ENCODE measurements around the gene CTPS1. TPM values are rescaled to one million over a fixed set of nuclear protein-coding genes. Genes with fewer than 3 reads are reported as not detected.

Gene CTPS1
- polyA plus RNA-seq, 1 donor from 2014 or later = 17.8 TPM

DNA sequence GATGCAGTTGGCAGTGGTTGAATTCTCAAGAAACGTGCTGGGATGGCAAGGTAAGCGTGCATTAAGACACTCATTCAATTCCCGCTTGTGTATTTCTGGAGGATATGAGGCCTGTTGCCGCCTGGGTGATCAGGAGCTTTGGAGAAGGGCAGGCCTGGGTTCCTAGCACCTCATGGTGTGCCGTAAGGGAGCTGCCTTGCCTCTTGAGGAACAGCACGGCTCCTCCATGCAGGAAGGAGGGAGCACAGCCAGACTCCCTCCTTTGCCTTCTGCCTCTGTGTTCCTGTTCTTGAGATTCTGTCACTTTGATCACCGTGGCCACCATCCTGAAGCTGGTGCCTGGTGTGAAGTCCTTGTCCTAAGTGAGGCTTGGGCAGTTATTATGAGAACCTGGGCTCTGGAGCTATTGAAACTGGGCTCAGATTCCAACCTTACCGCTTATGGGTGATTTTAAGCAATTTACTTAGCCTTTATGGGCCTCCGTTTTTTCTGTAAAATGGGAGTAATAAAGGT lies 23.7 kb downstream of the CTPS1 start:
- peaks cover 10% of the 10 kb centered on the region for H3K36me3 Mint-ChIP-seq
- no peak overlapping the region for H3K27ac Mint-ChIP-seq
- H3K27me3 Mint-ChIP-seq = no peaks in the 10 kb centered on the region
- H3K4me1 Mint-ChIP-seq = peaks cover 9 to 18% (median 9%) of the 10 kb centered on the region in 3 donors
- peak overlapping the region in 1 of 4 donors; percentile 70 for H3K4me3 Mint-ChIP-seq
- no peaks in the 10 kb centered on the region for H3K9me3 Mint-ChIP-seq

DNA sequence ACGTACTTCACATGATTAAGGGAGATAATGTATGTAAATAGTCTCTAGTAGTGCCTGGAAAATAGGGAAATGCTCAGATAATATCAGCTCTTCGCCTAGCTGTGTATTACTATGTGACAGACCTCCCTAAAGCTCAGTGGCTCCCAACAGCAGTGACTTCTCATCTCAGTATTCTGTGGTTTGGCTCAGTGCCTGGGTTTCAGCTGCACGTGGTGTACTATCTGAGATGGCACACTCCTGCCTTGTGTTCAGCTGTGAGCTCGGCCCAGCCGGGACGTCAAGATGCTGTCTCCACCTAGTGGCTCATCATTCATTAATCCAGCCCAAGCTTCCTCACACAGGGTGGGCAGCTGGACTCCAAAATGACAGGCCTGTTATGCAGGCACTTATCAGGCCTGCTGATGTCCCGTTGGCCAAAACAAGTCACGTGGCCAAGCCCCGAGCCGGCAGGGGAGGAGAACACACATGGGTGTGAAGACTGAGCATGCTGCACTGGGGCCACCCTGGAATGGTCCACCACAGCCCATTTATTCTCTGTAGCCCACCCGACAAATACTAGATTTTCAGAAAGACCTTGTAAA lies 24.2 kb downstream of the CTPS1 start:
- Mint-ChIP-seq H3K4me1 (peaks cover 9 to 18% (median 9%) of the 10 kb centered on the region in 3 donors), H3K36me3 (peaks cover 12% of the 10 kb centered on the region), H3K4me3 (peak overlapping the region in 1 of 4 donors; percentile 70), H3K27me3 (no peaks in the 10 kb centered on the region), H3K27ac (peak overlapping the region in 1 of 3 donors; percentile 48), H3K9me3 (no peaks in the 10 kb centered on the region)

GRCh38 chr1:41005876-41006275 lies 26.4 kb downstream of the CTPS1 start:
- Mint-ChIP-seq H3K9me3 (no peaks in the 10 kb centered on the region), H3K27ac (peak overlapping the region in 1 of 3 donors; percentile 86), H3K36me3 (peaks cover 9% of the 10 kb centered on the region)

DNA sequence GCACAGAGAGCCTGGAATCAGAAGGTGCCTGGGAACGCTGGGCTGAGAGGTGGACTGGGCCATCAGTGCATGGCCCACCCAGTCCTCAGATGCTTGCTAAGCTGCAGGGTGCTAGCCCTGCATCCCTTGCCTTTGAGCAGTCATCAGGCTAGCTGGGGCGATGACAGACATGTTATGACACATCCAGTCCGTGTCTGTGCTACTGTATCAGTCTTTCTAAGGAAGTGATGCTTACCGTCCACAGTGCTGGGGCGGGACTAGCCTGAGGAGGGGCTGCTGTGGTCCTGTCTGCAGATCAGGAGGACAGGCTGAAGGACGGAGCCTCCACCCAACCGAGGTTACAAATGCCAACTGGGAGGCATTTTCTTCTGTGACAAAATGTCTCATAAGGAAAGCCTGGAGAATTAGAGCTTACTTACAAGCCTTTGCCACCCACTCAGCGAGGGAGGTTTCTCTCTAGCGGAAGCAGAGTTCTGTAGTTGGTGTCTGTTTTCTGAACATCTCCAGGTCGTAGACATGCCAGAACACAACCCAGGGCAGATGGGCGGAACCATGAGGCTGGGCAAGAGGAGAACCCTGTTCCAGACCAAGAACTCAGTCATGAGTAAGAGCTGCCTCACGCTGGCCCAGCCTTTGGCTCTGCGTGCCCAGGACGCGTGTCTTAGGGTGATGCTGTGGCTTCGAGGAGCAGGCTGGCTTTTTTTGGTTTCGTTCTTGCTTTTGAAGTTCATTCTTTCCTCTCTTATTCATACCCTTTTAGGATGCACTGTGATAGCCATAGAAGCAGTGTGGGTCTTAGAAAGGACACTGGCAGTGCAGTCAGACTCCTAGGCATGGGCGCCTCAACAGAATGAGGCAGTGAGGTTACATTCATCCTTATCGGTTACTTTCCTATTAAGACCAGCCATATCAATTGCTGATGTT lies 27.7 kb downstream of the CTPS1 start:
- Mint-ChIP-seq H3K27me3 (no peaks in the 10 kb centered on the region), H3K36me3 (peaks cover 8% of the 10 kb centered on the region), H3K9me3 (no peaks in the 10 kb centered on the region), H3K27ac (peak overlapping the region in 1 of 3 donors; percentile 13), H3K4me1 (peaks cover 6 to 16% (median 9%) of the 10 kb centered on the region in 3 donors), H3K4me3 (no peak overlapping the region)

More at GRCh38 chr1:41005876-41006275, 26.4 kb downstream of the CTPS1 start:
- peaks cover 6 to 18% (median 9%) of the 10 kb centered on the region in 3 donors for H3K4me1 Mint-ChIP-seq
- no peak overlapping the region for H3K4me3 Mint-ChIP-seq
- no peaks in the 10 kb centered on the region for H3K27me3 Mint-ChIP-seq

DNA sequence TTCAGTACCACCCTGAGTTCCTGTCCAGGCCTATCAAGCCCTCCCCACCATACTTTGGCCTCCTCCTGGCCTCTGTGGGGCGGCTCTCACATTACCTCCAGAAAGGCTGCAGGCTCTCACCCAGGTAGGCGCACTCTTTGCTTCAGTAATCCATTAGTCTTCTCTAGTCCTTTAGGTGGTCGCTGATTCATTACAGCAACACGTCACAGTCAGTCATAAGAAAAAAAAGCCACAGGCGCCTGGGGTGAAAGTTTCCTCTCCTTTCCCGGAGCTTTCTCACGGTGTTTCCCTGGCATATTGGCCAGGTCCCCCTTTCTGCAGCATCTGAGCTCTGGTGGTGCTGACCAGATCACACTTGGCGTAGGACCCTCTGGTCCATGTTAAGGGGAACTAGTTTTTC lies 30.0 kb downstream of the CTPS1 start:
- Mint-ChIP-seq H3K36me3 (peaks cover 8% of the 10 kb centered on the region), H3K4me3 (no peak overlapping the region), H3K27ac (peak overlapping the region in 1 of 3 donors; percentile 34), H3K27me3 (no peaks in the 10 kb centered on the region), H3K4me1 (peaks cover 0 to 2% (median 2%) of the 10 kb centered on the region in 3 donors), H3K9me3 (no peaks in the 10 kb centered on the region)

GRCh38 chr1:41010345-41010744 lies 30.8 kb downstream of the CTPS1 start:
- Mint-ChIP-seq H3K36me3 (peaks cover 8% of the 10 kb centered on the region), H3K4me1 (peaks cover 4 to 7% (median 7%) of the 10 kb centered on the region in 3 donors), H3K27ac (no peak overlapping the region), H3K27me3 (no peaks in the 10 kb centered on the region), H3K4me3 (no peak overlapping the region), H3K9me3 (no peaks in the 10 kb centered on the region)

GRCh38 chr1:41013024-41013423 lies 33.5 kb downstream of the CTPS1 start:
- Mint-ChIP-seq H3K4me3 (no peak overlapping the region), H3K9me3 (no peaks in the 10 kb centered on the region), H3K27ac (no peak overlapping the region), H3K36me3 (peaks cover 8% of the 10 kb centered on the region), H3K4me1 (peaks cover 4 to 10% (median 9%) of the 10 kb centered on the region in 3 donors), H3K27me3 (no peaks in the 10 kb centered on the region)

GRCh38 chr1:41013796-41014195 lies 34.3 kb downstream of the CTPS1 start:
- Mint-ChIP-seq H3K27ac (peak overlapping the region in 1 of 3 donors; percentile 84), H3K27me3 (no peaks in the 10 kb centered on the region), H3K9me3 (no peaks in the 10 kb centered on the region), H3K4me3 (no peak overlapping the region), H3K36me3 (peaks cover 6% of the 10 kb centered on the region), H3K4me1 (peaks cover 4 to 10% (median 9%) of the 10 kb centered on the region in 3 donors)

- H3K4me1 Mint-ChIP-seq = peaks cover 12 to 18% (median 12%) of the 10 kb centered on the region in 3 donors
- H3K4me3 Mint-ChIP-seq = peak overlapping the region in 1 of 4 donors; percentile 74
- peaks cover 6% of the 10 kb centered on the region for H3K36me3 Mint-ChIP-seq
- H3K27me3 Mint-ChIP-seq = no peaks in the 10 kb centered on the region
- peak overlapping the region in 2 of 3 donors; percentile 17 to 50 for H3K27ac Mint-ChIP-seq
- H3K9me3 Mint-ChIP-seq = no peaks in the 10 kb centered on the region
These were observed 35.4 kb downstream of the CTPS1 start for GRCh38 chr1:41014871-41015270.

DNA sequence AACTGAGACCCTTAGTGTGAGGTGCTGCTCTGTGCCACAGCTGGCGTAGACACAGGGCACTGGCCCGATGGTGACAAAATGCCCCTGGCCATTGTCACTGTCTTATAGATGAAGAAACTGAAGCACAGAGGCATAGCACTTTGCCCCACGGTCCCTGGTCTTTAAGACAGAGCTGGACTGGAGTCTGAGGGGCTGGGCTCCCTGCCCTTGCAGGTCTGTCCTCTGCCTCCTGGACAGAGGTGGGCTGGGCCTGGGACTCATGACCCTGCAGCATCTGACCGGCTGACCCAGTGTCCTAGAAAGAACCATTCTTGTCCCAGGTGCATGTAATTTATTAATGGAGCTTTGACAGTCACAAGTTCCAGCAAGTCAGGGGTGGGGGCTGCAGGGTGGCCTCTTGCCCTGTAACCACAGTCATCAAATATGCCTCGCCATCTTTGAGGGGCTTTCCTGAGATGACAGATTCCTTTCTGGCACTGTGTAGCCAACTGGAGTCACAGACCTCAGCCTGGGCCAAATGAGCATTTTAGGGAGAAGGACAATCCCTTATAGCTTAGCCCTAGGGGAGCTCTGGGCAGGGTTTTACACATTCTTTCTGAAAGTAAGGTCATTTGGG lies 35.9 kb downstream of the CTPS1 start:
- peak overlapping the region in 1 of 4 donors; percentile 56 for H3K4me3 Mint-ChIP-seq
- peaks cover 12 to 20% (median 12%) of the 10 kb centered on the region in 3 donors for H3K4me1 Mint-ChIP-seq
- no peaks in the 10 kb centered on the region for H3K27me3 Mint-ChIP-seq
- H3K36me3 Mint-ChIP-seq = peaks cover 3% of the 10 kb centered on the region
- peak overlapping the region; percentile 6 to 50 (median 17) for H3K27ac Mint-ChIP-seq
- no peaks in the 10 kb centered on the region for H3K9me3 Mint-ChIP-seq

DNA sequence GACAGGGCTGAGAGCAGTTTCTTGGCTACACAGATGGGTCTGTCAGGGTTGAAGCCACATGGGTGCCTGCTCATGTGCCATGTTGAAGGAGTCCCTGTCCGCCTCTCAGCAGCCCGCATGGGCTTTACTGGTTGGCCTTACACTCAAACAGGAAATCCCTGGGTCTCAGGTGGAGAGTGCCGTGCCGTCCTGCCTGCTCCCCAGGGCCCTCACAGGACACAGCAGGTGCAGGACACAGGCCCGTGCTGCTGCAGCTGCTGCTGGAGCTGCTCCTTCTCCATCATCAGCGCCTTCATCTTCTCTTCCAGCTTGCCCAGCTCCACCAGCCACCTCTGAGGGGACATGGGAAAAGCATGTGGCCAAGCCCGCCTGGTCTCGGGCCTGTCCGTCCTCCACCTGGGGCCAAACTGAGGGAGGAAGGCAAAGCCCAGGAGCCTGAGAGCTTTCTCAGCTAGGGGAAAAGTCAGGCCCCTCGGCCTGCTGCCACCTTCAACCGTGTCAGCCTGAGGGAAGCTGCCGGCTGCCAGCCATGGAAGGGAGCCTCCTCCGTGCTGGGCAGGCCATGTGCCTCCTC lies 36.5 kb downstream of the CTPS1 start:
- peak overlapping the region; percentile 6 to 50 (median 35) for H3K27ac Mint-ChIP-seq

DNA sequence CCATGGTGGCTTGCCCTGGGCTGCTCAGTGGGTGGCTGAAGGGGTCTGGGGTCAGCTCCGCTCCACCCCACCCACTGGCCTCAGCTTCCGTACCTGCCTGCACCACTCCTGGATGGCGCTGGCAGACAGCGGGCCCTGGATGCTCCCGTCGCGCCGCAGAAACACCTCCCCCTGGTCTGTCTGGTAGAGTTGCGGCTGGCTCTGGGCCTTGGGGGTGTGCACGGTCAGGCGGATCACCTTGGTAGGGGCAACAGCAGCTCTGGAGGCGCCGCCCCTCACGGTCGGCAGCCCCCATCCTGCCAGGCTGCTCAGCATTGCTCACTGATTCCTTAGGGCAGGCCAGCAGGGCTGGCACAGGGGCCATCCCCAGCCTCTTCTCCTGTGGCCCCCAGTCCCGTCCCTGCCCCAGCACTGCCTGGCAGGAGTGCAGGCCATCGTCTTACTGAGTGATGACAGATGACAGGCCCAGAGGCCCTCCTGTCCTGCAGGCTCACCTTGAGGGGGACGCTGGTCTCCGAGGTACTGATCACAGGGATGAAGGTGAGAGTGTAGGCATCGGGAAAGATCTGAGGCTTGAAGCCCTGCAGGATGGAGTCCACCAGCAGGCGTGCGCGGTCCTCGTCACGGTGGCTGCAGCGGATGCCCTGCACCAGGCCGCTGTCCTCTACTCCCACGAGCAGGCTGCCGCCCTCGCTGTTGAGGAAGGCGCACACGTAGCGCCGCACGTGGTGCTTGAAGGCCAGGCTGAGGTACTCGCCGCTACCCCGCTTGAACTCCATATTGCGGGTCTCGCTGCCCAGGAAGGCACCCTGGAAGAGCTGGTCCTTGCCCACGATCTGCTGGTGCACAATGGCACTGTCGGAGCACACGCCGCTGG lies 37.9 kb downstream of the CTPS1 start:
- H3K27ac Mint-ChIP-seq = peak overlapping the region in 1 of 3 donors; percentile 53
- peaks cover 2% of the 10 kb centered on the region for H3K36me3 Mint-ChIP-seq
- H3K4me3 Mint-ChIP-seq = no peak overlapping the region
- H3K9me3 Mint-ChIP-seq = no peaks in the 10 kb centered on the region
- H3K4me1 Mint-ChIP-seq = peaks cover 19 to 27% (median 21%) of the 10 kb centered on the region in 3 donors
- H3K27me3 Mint-ChIP-seq = no peaks in the 10 kb centered on the region

More for the DNA sequence above, 36.5 kb downstream of the CTPS1 start:
- Mint-ChIP-seq H3K9me3 (no peaks in the 10 kb centered on the region), H3K36me3 (peaks cover 3% of the 10 kb centered on the region), H3K27me3 (no peaks in the 10 kb centered on the region), H3K4me1 (peaks cover 12 to 21% (median 12%) of the 10 kb centered on the region in 3 donors), H3K4me3 (peak overlapping the region in 2 of 4 donors; percentile 39 to 73)

DNA sequence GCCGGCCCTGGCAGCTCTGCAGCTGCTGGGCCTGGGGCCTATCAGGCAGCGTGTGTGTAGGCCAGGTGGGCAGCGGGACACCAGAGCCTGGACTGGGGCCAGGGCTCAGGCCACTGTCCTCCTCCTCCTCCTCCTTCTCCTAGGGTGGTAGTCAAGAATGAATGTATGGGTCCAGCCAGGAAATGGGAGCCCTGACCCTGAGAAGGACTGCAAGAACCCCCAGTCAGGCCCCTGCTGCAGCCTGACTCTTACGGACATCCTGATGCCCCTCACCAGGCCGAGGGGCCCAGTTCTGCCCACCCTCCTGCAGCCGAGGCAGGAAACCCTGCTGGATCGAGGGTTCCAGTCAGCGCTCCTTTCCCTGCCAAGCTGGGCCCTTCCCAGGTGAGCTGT lies 38.5 kb downstream of the CTPS1 start:
- Mint-ChIP-seq H3K36me3 (peaks cover 2% of the 10 kb centered on the region), H3K4me1 (peaks cover 19 to 26% (median 21%) of the 10 kb centered on the region in 3 donors), H3K4me3 (no peak overlapping the region), H3K9me3 (no peaks in the 10 kb centered on the region), H3K27ac (peak overlapping the region in 1 of 3 donors; percentile 53), H3K27me3 (no peaks in the 10 kb centered on the region)
